Measurements from ENCODE around the gene TRAPPC14.

Gene TRAPPC14

GRCh38 chr7:100122067-100122466 lies 36.5 kb downstream of the TRAPPC14 start:
- DNase-seq: no peak

GRCh38 chr7:100120733-100121036 lies 37.8 kb downstream of the TRAPPC14 start:
- DNase-seq: peak in 1 of 2 donors; percentile 13

DNA sequence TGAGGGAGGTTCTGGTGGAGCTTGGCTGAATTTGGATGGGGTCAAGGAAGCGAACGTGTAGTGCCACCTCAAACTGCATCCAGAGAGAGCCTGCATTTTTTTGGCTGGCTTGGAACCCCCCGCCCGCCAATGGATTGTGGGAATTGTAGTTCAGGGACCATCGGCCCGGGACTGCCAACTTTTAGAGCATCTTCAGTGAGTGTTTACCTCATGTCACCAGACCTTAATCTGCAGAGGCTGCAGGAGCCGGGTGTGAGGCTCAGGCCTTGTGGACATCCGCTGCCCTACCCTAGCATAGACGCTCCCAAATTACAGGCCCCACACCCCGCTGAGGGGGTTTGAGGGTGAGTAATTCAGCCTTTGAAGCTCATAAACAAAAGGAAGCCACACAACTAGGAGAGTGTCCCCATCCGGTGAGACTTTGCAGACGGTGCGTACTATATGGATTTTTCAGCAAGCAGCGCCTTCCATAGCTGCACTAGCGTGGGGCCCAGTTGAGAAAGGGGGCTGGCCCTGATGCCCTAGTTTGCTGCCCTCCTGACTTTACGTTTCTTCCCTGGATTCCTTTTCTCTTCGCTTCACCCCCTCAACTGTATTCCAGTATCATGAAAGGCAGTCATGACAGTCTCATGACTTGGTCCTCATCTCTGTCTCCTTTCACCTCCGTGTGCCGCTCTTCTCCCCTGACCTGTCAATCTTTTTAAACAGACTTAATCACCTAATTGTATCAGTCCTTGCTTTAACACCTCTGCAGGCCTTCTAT lies 38.4 kb downstream of the TRAPPC14 start:
- peak; percentile 62 to 77 for DNase-seq

- DNase-seq: peak; percentile 93 to 95
Measured at GRCh38 chr7:100119072-100119969, 39.2 kb downstream of the TRAPPC14 start, which contains the start of the genes CNPY4 and TAF6. CNPY4 (plus strand) TSS chr7:100119634; CDS start chr7:100119745, 111 bp downstream. TAF6 (minus strand) TSS chr7:100119358; CDS start chr7:100114209, 5,149 bp downstream.

GRCh38 chr7:100118388-100119071 lies 40.0 kb downstream of the TRAPPC14 start:
- no peak for DNase-seq

DNA sequence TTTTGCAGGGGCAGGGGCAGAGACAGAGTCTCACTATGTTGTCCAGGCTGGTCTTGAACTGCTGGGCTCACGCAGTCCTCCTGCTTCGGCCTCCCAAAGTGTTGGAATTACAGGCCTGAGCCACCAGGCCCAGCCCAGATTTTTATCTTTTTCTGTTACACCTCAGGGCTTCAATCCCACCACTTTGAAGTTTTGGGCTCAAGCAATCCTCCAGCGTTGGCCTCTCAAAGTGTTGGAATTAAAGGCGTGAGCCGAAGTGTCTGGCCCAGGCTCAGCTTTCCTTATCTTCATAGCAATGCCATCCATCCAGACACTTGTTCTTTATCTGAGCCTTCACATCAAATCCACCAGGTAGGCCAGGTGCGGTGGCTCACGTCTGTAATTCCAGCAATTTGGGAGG lies 43.5 kb downstream of the TRAPPC14 start:
- DNase-seq: no peak

GRCh38 chr7:100111914-100112313 lies 46.6 kb downstream of the TRAPPC14 start:
- no peak for DNase-seq

- no peak for DNase-seq
Measured at GRCh38 chr7:100111156-100111555, 47.4 kb downstream of the TRAPPC14 start.

DNA sequence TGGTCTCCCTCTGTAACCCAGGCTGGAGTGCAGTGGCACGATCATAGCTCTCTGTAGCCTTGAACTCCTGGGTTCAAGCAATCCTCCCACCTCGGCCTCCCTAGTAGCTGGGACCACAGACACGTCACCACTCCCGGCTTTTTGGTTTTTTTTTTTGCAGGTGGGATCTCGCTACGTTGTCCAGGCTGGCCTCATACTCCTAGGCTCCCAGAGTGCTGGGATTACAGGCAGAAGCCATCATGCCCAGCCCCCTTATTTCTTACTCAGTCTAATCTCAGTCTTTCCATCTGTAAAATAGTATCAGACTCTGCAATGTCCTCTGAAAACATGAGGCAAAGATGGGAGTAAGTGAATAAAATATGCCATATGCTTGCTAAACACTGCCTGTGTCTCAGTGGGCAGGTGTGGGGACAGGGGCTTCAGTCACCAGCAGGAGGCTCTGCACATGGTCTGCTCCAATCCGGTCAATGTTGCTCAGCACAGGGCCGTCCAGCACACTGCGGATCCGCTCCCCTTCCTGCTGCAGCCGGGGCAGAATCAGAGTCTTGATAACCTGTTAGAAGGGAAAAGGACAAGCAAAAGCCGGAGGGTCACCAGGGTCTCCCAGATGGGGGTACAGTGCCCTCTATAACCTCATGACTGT lies 48.9 kb downstream of the TRAPPC14 start:
- no peak for DNase-seq

GRCh38 chr7:100107890-100108289 lies 50.6 kb downstream of the TRAPPC14 start:
- DNase-seq: no peak

GRCh38 chr7:100107125-100107737 lies 51.3 kb downstream of the TRAPPC14 start:
- DNase-seq: no peak

DNA sequence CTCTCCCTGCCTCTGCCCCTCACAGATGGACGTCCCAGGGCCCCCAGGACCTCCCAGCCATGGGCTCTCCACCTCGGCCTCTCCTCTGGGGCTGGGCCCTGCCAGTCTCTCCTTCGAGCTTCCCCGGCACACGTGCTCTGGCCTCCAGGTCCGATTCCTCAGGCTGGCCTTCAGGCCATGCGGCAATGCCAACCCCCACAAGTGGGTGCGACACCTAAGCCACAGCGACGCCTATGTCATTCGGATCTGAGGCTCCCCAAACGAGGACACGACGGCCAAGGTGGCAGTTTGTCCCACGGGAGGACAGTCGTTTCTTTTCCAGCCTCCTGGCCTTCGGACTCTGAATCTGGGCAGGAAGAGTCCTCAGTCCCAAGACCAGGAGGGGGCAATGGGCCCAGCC lies 51.9 kb downstream of the TRAPPC14 start:
- DNase-seq: no peak

- DNase-seq: no peak
Measured at GRCh38 chr7:100105534-100105933, 53.0 kb downstream of the TRAPPC14 start.

Measured in CD4-positive, alpha-beta T cell treated with Interleukin-1 beta for 1 hour (primary cell).